ENCODE results near the gene BTBD6. TPM values are rescaled to one million over a fixed set of nuclear protein-coding genes. Genes with fewer than 3 reads are reported as not detected.

Gene BTBD6
- total and polyA plus RNA-seq, 9 donors = 32.6 to 46.6 (median 37.9) TPM

DNA sequence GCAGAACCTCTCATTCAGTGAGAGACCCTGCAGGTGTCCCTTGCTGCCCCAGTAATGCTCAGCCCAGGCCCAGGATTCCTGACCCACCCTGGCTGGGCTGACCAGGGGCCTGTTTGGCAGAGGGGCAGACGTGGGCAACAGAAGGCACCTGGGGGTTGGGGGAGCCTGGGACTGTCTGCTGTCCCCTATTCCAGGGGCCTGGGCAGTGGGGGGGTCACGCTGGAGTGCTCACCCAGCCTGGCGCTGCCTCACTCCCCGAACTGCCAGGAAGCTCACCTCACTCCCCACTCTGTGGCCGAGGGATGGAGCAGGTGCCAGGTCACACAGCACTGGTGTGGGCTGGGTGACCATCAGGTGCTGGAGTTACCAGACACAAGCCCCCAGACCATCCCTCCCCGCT is 44.6 kb upstream of the BTBD6 start:
- H3K4me3 ChIP-seq (ENCODE audit: low read length) = no peak overlapping the region
- peaks cover 40% of the 10 kb centered on the region for H3K27me3 ChIP-seq (ENCODE audit: control insufficient read depth, insufficient read depth, low read length)
- H3K9me3 ChIP-seq (replicated peaks; ENCODE audit: control insufficient read depth, low read depth, low read length) = no peaks in the 10 kb centered on the region
- DNase-seq = no peak
- no peak overlapping the region for H3K27ac ChIP-seq (ENCODE audit: low read length)
- WGBS (ENCODE audit: insufficient coverage) = 56% methylated on average over 2 of the region's 6 CpGs
- H3K36me3 ChIP-seq (ENCODE audit: control insufficient read depth, insufficient read depth, low read length) = no peaks in the 10 kb centered on the region
- peaks cover 73% of the 10 kb centered on the region for H3K4me1 ChIP-seq (ENCODE audit: control insufficient read depth, insufficient read depth, low read length)

DNA sequence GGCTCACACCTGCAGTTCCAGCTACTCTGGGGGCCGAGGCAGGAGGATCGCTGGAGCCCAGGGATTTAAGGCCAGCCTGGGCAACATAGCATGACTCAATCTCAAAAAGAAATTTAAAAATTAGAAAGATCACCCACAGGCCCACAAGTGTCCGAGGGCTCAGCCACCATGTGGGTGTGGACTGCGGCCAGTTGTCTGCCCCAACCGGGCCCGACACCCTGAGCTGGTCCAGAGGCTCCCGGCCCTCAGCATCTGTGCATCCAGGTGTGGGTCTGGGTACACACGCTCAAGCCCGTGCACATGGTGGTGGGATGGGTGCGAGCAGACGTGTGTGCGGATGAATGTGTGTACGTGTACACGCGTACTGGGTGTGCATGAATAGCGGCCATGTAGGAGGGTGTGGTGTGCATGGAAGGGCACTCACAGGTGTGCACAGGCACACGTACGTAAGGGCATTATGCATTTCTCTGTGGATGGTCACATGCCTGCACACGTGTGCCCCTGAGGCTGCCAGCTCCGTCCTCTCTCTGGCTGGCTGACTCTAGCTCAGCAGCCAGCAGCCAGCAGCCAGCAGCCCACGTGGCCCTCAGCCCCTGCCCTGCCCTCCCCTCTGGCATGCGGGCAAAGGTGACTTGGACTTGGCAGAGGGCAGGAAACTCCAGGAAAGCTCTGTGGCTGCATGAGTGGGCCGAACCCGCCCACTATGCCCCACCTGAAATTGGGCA is 44.0 kb upstream of the BTBD6 start:
- peak; percentile 55 for DNase-seq
- Histone ChIP-seq H3K4me1 (ENCODE audit: control insufficient read depth, insufficient read depth, low read length) (peaks cover 66% of the 10 kb centered on the region), H3K9me3 (replicated peaks; ENCODE audit: control insufficient read depth, low read depth, low read length) (no peaks in the 10 kb centered on the region), H3K4me3 (ENCODE audit: low read length) (no peak overlapping the region), H3K27ac (ENCODE audit: low read length) (no peak overlapping the region), H3K27me3 (ENCODE audit: control insufficient read depth, insufficient read depth, low read length) (peaks cover 34% of the 10 kb centered on the region), H3K36me3 (ENCODE audit: control insufficient read depth, insufficient read depth, low read length) (peaks cover 5% of the 10 kb centered on the region)
- 67% methylated on average over 23 of the region's 24 CpGs for WGBS (ENCODE audit: insufficient coverage)

DNA sequence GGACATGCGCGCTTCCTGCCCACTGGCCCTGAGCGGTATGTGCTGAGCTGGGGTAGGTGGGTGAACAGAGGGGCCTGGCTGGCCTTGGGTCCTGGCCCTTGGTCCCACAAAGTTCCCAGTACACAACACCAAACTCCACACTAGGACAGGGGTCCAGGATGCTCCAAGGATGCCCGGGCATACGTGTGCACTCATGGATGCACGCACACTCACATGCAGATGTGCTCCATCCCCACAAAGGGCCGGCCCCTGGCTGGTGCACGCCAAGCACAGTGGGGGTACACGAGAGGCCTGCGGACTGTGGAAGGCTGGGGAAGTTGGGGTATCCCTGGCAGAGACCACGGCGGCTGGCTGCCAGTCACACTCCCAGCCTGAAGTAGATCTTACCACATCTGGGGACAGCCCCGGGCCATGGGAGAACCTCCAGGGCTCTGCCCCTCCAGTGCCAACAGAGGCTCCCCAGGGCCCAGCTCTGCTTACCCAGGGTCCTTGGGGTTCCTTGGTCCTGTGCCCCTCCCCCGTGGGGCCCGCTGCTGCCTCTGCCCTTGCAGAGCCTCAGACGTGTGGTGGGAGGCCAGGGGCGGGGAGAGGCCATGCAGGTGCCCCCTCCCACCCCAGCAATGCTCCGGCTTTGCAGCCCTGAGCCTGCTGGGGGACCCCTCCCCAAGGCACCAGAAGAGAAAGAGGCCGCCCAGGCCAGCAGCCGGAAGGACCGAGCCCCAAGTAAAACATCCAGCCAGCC is 43.2 kb upstream of the BTBD6 start:
- H3K27ac ChIP-seq (ENCODE audit: low read length) = peak overlapping the region; percentile 3
- H3K4me1 ChIP-seq (ENCODE audit: control insufficient read depth, insufficient read depth, low read length) = peaks cover 60% of the 10 kb centered on the region
- H3K9me3 ChIP-seq (replicated peaks; ENCODE audit: control insufficient read depth, low read depth, low read length) = no peaks in the 10 kb centered on the region
- peaks cover 26% of the 10 kb centered on the region for H3K27me3 ChIP-seq (ENCODE audit: control insufficient read depth, insufficient read depth, low read length)
- DNase-seq = no peak
- WGBS (ENCODE audit: insufficient coverage) = 59% methylated on average over 14 of the region's 21 CpGs
- no peak overlapping the region for H3K4me3 ChIP-seq (ENCODE audit: low read length)
- peaks cover 12% of the 10 kb centered on the region for H3K36me3 ChIP-seq (ENCODE audit: control insufficient read depth, insufficient read depth, low read length)

DNA sequence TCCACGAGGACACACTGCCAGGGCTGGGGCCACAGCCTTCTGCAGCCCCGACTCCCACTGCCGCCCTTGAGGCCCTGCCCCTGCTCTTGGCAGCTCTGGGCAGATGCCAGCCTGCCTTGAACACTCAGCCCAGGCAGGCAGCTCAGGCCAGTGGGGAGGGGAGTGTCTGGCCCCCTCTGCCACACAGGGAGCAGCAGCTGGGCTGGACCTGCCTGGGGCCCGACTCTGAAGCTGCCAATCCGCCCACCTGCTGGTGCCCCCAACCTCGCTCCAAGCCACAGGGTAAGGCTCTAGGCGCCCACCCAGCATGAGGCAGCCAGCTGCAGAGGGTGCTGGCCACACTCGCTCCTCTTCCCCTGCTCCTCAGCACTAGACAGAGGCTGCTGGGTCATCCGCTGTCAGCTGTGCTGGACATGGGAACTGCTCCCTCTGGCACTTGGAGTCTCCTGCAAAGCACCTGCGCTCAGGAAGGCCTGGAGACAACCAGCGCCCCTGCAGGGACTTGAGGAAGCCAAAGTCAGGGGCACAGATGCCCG is 42.6 kb upstream of the BTBD6 start:
- WGBS (ENCODE audit: insufficient coverage) = 53% methylated on average over 10 of the region's 12 CpGs
- H3K27ac ChIP-seq (ENCODE audit: low read length) = no peak overlapping the region
- no peak overlapping the region for H3K4me3 ChIP-seq (ENCODE audit: low read length)
- H3K27me3 ChIP-seq (ENCODE audit: control insufficient read depth, insufficient read depth, low read length) = peaks cover 20% of the 10 kb centered on the region
- peaks cover 15% of the 10 kb centered on the region for H3K36me3 ChIP-seq (ENCODE audit: control insufficient read depth, insufficient read depth, low read length)
- H3K4me1 ChIP-seq (ENCODE audit: control insufficient read depth, insufficient read depth, low read length) = peaks cover 54% of the 10 kb centered on the region
- H3K9me3 ChIP-seq (replicated peaks; ENCODE audit: control insufficient read depth, low read depth, low read length) = no peaks in the 10 kb centered on the region
- DNase-seq = peak; percentile 65

DNA sequence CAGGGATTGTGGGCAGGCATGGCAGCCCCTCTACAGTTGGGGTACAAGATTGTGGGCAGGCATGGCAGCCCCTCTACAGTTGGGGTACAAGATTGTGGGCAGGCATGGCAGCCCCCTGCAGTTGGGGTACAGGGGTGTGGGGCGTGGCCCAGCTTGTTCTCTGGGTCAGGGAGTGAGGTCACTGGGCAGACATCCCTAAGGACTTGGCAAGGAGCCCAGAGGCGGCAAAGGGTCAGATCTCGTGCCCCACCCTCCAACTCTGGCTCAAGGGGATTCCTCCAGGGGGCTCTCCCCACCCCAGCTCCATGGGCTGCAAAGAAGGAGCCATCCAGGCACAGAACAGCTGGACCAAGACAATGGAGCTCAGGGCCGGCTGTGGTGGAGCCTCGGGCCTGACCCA is 41.5 kb upstream of the BTBD6 start:
- H3K27me3 ChIP-seq (ENCODE audit: control insufficient read depth, insufficient read depth, low read length) = peaks cover 9% of the 10 kb centered on the region
- no peak overlapping the region for H3K27ac ChIP-seq (ENCODE audit: low read length)
- no peak overlapping the region for H3K4me3 ChIP-seq (ENCODE audit: low read length)
- no peak for DNase-seq
- H3K9me3 ChIP-seq (replicated peaks; ENCODE audit: control insufficient read depth, low read depth, low read length) = no peaks in the 10 kb centered on the region
- H3K36me3 ChIP-seq (ENCODE audit: control insufficient read depth, insufficient read depth, low read length) = peaks cover 24% of the 10 kb centered on the region
- H3K4me1 ChIP-seq (ENCODE audit: control insufficient read depth, insufficient read depth, low read length) = peaks cover 48% of the 10 kb centered on the region
- no CpG with 5 or more reads among the region's 5 CpGs for WGBS (ENCODE audit: insufficient coverage)

DNA sequence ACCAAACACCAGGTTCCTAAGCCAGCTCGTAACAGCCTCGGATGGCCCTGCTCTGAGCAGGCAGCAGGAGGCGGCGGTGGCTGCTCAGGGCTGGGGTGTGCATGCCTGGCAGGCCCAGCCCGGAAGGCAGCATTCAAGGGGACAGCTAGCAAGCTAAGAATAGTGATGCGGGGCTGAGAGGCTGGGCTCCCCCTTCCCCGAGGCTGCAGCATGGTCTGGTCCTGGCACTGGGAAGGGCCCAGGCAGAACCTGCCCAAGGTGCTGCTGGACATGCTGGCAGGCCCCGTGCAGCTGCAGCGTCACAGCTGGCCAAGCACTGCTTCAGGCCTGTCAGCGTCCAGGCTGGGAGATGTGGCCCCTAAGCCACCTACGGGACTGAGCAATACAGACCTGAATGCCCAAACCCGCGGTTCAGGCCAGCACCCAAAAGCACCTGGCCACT is 40.9 kb upstream of the BTBD6 start:
- no peak overlapping the region for H3K27ac ChIP-seq (ENCODE audit: low read length)
- WGBS (ENCODE audit: insufficient coverage) = 58% methylated on average over 11 of the region's 13 CpGs
- DNase-seq = no peak
- peaks cover 4% of the 10 kb centered on the region for H3K27me3 ChIP-seq (ENCODE audit: control insufficient read depth, insufficient read depth, low read length)
- H3K36me3 ChIP-seq (ENCODE audit: control insufficient read depth, insufficient read depth, low read length) = peaks cover 27% of the 10 kb centered on the region
- no peak overlapping the region for H3K4me3 ChIP-seq (ENCODE audit: low read length)
- H3K4me1 ChIP-seq (ENCODE audit: control insufficient read depth, insufficient read depth, low read length) = peaks cover 48% of the 10 kb centered on the region
- no peaks in the 10 kb centered on the region for H3K9me3 ChIP-seq (replicated peaks; ENCODE audit: control insufficient read depth, low read depth, low read length)

DNA sequence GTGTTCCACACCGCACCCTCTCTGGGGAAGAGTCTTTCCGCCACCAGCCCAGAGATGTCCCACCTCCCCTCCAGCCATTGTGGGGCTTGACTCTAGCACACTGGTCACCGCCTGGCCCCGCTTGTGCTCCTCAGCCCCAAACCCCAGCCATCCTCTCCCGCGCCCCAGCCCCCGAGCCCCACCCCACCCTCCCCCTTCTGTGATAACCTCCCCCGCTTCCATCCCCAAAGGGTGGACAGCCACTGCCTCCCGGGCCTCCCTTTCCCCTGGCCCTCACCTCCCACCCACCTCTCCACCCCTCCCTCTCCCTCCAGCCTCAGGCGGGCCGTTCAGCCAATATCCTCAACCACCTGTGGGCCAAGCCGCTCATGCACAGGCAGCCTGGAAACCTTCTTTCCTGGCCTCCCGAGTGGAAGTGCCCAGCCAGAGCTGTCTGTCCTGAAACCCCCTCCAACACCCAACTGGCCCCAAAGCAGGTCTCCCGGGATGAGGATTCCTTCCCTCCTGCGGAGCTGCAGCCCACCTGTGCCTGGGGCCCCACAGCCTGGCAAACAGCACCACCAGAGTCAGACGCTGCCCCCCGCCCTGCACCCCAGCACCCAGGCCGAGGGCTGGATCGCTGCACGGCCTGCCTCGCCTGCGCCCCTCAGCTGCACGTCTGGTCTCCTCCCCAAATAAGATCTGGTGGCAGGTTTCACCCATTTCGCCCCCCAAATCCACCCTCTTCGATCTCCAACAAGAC is 40.2 kb upstream of the BTBD6 start:
- H3K36me3 ChIP-seq (ENCODE audit: control insufficient read depth, insufficient read depth, low read length) = peaks cover 27% of the 10 kb centered on the region
- H3K4me3 ChIP-seq (ENCODE audit: low read length) = no peak overlapping the region
- peaks cover 49% of the 10 kb centered on the region for H3K4me1 ChIP-seq (ENCODE audit: control insufficient read depth, insufficient read depth, low read length)
- WGBS (ENCODE audit: insufficient coverage) = 61% methylated on average over 19 of the region's 25 CpGs
- no peak for DNase-seq
- H3K27ac ChIP-seq (ENCODE audit: low read length) = no peak overlapping the region
- no peaks in the 10 kb centered on the region for H3K27me3 ChIP-seq (ENCODE audit: control insufficient read depth, insufficient read depth, low read length)
- H3K9me3 ChIP-seq (replicated peaks; ENCODE audit: control insufficient read depth, low read depth, low read length) = no peaks in the 10 kb centered on the region

DNA sequence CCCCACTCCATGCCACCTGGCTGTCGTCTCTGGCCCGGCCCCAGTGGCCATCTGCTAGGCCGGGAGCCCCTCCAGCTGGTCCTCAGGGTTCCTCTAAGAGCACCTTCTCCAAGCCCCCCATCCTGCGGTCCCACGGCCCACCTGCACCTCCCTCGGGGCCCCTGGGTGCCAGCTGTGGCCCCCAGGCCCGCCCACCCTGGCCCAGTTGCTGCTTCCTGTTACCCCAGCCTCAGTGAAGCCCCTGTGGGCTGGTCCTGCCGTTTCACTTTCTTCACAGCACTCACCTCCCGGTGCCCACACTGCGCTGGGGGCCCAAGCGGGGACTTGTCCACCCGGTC is 39.6 kb upstream of the BTBD6 start:
- H3K27ac ChIP-seq (ENCODE audit: low read length) = no peak overlapping the region
- no peaks in the 10 kb centered on the region for H3K9me3 ChIP-seq (replicated peaks; ENCODE audit: control insufficient read depth, low read depth, low read length)
- H3K27me3 ChIP-seq (ENCODE audit: control insufficient read depth, insufficient read depth, low read length) = no peaks in the 10 kb centered on the region
- 93% methylated on average over 6 of the region's 12 CpGs for WGBS (ENCODE audit: insufficient coverage)
- no peak overlapping the region for H3K4me3 ChIP-seq (ENCODE audit: low read length)
- peaks cover 27% of the 10 kb centered on the region for H3K36me3 ChIP-seq (ENCODE audit: control insufficient read depth, insufficient read depth, low read length)
- peaks cover 52% of the 10 kb centered on the region for H3K4me1 ChIP-seq (ENCODE audit: control insufficient read depth, insufficient read depth, low read length)
- DNase-seq = no peak

DNA sequence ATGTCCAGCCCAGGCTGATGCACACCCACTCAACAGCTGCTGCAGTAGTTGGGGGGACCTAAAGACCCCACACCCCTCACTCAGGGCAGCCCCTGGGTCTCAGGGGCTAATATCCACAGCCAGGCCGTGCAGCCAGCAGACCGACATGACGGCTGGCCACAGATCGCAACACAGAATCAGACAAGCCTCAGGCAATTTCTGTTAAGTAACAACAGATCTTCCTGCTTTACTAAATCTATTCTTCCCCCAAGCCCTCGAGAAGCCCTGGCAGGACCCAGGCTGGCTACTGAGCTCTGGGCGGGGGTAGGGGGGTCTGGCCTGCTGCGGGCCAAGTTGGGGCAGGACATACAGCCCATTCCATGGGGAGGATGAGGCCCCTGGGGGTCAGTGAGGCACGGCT is 39.2 kb upstream of the BTBD6 start:
- no peak for DNase-seq
- no peaks in the 10 kb centered on the region for H3K27me3 ChIP-seq (ENCODE audit: control insufficient read depth, insufficient read depth, low read length)
- WGBS (ENCODE audit: insufficient coverage) = 67% methylated on average over 7 of the region's 8 CpGs
- H3K27ac ChIP-seq (ENCODE audit: low read length) = no peak overlapping the region
- H3K36me3 ChIP-seq (ENCODE audit: control insufficient read depth, insufficient read depth, low read length) = peaks cover 27% of the 10 kb centered on the region
- H3K4me3 ChIP-seq (ENCODE audit: low read length) = no peak overlapping the region
- H3K4me1 ChIP-seq (ENCODE audit: control insufficient read depth, insufficient read depth, low read length) = peaks cover 56% of the 10 kb centered on the region
- H3K9me3 ChIP-seq (replicated peaks; ENCODE audit: control insufficient read depth, low read depth, low read length) = no peaks in the 10 kb centered on the region

DNA sequence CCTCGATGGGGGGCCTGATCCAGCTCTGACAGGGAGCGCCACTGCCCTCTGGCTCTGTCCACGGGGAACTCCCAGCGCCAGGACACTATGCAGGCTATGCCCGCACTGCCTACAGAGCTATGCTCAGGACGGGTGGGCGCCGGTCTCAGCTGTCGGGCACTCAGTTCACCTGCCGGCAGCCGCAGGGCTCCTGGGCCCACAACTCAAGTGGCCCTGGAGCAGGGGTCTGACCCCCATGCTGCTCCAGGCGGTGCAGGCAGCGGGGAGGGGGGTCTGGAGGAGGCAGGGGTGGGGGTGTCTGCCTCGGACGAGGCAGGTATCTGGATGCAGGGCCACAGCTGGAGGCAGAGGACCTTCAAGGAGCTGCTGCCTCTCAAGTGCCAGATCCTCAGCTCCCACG is 38.7 kb upstream of the BTBD6 start:
- no peak overlapping the region for H3K4me3 ChIP-seq (ENCODE audit: low read length)
- peaks cover 30% of the 10 kb centered on the region for H3K36me3 ChIP-seq (ENCODE audit: control insufficient read depth, insufficient read depth, low read length)
- H3K27ac ChIP-seq (ENCODE audit: low read length) = no peak overlapping the region
- DNase-seq = no peak
- peaks cover 56% of the 10 kb centered on the region for H3K4me1 ChIP-seq (ENCODE audit: control insufficient read depth, insufficient read depth, low read length)
- H3K9me3 ChIP-seq (replicated peaks; ENCODE audit: control insufficient read depth, low read depth, low read length) = no peaks in the 10 kb centered on the region
- WGBS (ENCODE audit: insufficient coverage) = 89% methylated on average over 16 of the region's 16 CpGs
- H3K27me3 ChIP-seq (ENCODE audit: control insufficient read depth, insufficient read depth, low read length) = no peaks in the 10 kb centered on the region
